GM18870 (cell line): ENCODE measurements around the gene CLDN3.
A peak's percentile ranks its signal among the peaks of the same experiment; 100 is the strongest.
"Not testable (repeated sequence)": the region's sequence is repeated elsewhere in the genome, so short reads cannot be mapped to it uniquely, and the experiment has no call there.

ENCODE experiments used
- ATAC-seq: cut with Tn5 transposase; IDR thresholded peaks from one replicate; pipeline ENCODE4 v1.9.1; 2021; ENCODE audit warnings: moderate library complexity; ENCODE audit not compliant: unreplicated experiment

The CLDN3 gene

DNA sequence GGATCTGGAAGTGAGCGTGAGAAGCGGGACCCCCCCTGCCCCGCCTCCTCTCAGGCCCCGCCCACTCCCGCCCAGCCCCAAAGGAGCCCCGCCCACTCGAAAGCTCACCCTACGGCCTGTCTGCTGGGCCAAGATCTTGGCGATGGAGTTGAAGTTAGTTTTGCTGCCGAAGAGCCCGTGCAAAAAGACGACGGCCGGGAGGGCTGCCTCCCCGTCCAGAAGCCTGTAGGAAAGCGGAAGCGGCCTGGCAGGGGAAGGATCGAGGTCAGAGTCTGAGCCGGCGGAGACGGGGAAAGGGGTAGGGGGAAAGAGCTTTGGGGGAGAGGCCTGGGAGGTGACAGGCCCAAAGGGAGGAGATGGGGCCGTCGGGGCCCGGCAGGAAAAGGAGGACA, 31.9 kb downstream of the CLDN3 start:
- ATAC-seq = peak; percentile 5

GRCh38 chr7:73737491-73738219, 32.4 kb downstream of the CLDN3 start:
- ATAC-seq = no peak

- ATAC-seq = no peak
Observed at GRCh38 chr7:73736885-73737284, 33.2 kb downstream of the CLDN3 start.

DNA sequence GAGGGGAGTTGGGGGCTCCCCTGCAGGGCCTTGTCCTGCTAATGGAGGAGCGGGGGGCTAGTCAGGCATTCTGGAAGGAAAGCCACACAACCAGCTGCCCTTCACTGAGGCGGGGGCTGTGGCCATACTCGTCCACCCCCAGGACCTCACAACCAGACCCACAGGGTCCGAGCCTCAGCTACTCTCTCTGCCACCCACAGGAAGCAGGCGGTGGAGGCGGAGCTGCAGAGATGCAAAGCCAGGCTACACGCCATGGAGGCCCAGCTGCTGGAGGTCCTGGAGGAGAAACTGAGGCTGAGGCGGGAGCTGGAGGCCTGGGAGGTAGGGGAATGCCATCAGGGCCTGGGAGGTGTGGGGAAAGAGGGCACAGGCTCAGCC, 34.6 kb downstream of the CLDN3 start:
- ATAC-seq = no peak

- no peak for ATAC-seq
Observed at GRCh38 chr7:73734619-73735527, 35.2 kb downstream of the CLDN3 start.

GRCh38 chr7:73732397-73732796, 37.7 kb downstream of the CLDN3 start:
- no peak for ATAC-seq

- no peak for ATAC-seq
Observed at GRCh38 chr7:73730485-73730884, 39.6 kb downstream of the CLDN3 start.

GRCh38 chr7:73728551-73728950, 41.5 kb downstream of the CLDN3 start:
- ATAC-seq = no peak

GRCh38 chr7:73727952-73728351, 42.1 kb downstream of the CLDN3 start:
- ATAC-seq = no peak

- ATAC-seq = no peak
Observed at GRCh38 chr7:73726083-73726466, 44.0 kb downstream of the CLDN3 start.

DNA sequence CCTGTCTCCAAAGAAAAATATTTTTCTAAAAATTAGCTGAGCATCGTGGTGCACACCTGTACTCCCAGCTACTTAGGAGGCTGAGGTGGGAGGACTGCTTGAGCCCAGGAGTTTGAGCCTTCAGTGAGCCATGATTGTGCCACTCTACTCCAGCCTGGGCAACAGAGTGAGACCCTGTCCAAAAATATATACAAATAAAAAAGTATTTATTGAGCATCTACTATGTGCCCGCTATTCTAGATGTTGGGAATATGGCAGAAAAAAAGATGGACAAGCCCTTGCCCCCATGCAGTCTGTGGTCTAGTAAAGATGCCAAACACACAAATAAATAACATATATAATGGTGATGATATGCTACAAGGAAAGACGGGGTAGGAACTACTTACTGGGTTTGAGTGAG, 46.3 kb downstream of the CLDN3 start:
- ATAC-seq = no peak

DNA sequence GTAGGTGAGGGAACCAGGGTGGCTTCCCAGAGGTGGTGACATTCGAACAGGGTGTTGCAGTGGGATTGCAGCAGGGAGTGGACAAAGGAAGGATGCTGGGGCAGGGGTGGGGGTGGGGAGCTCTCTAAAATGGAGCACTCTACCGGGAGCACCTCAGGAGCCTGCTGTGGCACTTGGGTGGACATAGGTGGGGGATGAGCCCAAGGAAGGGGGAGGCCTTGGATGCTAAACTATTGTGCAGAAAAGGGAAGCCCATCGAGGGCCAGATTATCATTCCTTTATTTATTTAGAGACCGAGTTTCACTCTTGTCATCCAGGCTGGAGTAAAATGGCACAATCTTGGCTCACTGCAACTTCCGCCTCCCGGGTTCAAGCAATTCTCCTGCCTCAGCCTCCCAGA, 47.3 kb downstream of the CLDN3 start:
- no peak for ATAC-seq

GRCh38 chr7:73722182-73722581, 47.9 kb downstream of the CLDN3 start:
- not testable (repeated sequence) for ATAC-seq

GRCh38 chr7:73721377-73721817, 48.7 kb downstream of the CLDN3 start:
- no peak for ATAC-seq

GRCh38 chr7:73720443-73720842, 49.6 kb downstream of the CLDN3 start:
- ATAC-seq = not testable (repeated sequence)

DNA sequence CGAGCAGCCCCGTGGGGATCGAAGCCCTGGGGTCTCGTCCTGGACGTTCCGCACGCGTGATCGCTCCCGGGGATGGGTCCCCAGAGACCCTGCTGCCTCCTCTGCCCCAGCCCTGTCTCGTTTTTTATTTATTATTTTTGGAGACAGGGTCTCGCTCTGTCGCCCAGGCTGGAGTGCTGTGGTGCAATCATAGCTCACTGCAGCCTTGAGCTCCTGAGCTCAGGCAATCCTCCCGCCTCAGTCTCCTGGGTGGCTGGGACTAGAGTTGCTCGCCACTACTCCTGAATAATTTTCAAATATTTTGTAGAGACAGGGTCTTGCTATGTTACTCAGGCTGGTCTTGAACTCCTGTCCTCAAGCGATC, 50.3 kb downstream of the CLDN3 start:
- ATAC-seq = no peak
